Measurements from ENCODE around the gene CAMTA1.

The CAMTA1 gene

DNA sequence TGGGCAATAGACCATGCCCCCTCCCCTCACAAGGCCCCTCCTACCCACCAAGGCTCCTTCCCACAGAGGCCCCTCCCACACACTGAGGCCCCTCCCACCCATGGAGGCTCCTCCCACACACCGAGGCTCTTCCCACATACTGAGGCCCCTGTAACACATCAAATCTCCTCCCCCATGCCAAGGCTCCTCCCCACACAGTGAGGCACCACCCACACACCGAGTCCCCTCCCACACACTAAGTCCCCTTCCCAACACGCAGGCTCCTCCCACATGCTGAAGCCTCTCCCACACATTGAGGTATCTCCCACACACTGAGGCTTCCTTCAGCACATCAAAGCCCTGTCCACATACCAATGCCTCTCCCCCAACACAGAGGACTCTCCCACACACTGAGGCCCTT, 391.8 kb downstream of the CAMTA1 start:
- no peak for DNase-seq

DNA sequence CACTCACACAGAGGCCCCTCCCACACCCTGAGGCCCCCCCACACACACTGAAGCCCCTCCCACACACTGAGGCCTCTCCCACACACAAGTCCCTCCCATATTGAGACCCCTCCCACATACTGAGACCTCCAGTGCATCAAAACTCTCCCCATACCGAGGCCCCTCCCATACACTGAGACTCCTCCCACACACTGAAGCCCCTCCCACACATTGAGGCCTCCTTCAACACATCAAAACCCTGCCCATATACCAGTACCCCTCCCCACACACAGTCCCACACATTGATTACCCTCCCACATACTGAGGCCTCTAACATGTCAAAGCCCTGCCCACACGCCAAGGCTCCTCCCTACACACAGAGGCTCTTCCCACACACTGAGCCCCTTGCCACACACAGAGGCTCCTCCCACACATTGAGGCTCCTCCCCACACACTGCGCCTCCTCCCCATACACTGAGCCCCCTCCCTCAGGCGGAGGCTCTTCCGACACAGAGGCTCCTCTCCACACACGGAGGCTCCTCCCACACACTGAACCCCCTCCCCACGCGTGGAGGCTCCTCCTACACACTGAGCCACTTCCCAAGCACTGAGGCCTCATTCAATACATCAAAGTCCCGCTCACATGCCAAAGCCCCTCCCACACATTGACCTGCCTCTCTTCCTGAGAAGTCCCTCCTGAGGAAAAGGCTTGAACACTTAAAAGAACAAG, 392.3 kb downstream of the CAMTA1 start:
- DNase-seq = no peak

DNA sequence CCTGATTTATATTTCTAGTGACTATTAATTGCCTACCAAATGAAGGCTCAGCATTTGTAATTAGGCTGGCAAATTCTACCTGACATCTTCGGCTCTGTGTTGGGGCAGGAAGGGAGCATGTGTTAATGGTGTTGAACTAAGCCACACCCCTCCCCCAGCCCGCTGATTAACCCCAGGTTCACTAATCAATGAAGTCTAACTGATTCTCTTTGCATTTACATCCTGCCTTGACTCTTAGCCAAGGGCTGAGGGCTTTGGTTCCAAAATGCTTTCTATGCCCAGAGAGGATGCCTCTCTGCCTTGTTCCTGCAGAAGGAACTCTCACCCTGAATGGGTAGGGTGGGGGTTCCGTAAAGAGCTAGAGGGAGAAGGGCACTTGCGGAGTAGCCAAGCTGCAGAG, 393.1 kb downstream of the CAMTA1 start:
- DNase-seq = no peak

DNA sequence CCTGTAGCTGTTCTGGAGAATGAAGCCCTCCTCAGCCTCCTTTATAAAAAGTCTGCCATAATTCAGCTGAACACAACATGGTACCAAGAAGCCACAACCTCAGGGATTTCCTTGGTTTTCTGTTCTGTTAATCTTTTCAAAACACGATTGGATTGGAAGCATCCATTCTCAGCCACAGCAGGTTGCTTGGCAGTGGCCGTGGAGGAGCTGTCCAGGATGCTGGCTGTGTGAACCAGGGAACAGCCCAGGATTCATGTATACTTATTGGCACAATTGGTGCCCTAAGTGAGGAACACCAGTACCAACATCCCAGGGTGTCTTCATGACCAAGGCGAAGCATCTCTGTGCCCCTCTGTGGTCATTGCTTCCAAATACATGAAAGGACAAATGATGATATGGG, 393.5 kb downstream of the CAMTA1 start:
- DNase-seq = no peak

DNA sequence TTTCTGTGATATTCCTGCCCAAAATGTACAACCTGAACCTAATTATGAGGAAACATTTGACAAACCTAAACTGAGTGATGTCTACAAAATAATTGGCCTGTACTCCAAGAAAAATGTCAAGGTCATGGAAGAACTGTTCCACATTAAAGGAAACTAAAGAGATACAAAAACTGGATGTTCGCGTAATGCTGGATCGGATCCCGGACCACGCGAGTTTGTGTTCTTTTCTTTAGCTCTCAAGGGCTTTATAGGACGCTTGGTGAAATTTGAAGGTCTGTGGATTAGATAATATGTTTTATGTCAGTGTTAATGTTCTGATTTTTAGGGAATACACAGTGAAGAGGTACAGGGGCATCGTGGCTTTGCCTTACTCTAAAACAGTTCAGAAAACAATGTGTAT, 400.5 kb downstream of the CAMTA1 start:
- DNase-seq = no peak

DNA sequence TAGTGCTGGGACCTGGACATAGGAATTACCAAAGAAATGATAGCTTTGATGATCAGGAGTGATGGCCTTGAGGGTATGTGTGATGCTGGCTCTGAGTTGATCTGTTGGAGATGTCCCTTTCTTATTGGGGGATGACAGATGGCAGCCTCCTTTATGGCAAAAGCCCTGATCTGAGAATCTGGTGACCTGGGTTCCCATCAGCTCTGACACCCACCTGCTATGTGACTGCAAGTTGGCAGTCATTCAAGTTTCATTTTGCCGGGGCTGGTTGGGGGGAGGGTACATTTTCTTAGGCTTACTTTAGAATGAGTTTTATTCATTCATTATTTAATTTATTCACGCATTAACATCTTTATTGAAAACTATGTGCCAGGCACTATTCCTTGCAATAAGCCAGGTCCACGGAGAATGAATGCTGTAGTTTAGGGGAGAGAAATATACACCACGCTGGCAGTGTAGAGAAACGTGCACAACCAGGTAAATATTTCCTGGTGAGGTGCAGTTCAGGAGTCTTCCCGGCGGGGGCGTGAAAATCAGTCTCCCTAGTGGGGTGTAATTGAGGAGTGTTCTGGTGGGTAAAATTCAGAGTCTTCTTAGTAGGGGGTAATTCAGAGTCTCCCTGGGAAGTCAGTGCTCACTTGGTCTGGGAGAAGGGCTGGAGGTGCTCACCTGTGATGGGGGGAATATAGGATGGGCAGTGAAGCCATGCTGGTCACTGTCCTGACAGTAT, 401.3 kb downstream of the CAMTA1 start:
- no peak for DNase-seq

DNA sequence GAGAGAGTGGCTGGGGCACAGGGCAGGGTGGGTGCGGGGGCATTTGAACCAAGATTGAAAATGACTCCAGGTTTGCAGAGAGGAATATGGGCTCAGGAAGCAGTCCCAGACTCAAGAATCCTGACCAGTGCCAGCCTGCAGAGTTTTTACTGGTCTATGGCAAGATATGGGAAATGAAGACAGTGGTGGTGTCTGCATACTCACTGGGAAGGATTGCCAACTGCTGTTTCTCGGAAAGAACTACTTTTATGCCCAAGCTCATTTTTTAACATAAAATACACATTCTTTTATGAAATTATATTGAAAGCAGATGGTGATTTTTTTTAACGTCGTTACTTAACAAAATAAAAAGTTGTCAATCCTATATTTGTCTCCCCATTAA, 401.8 kb downstream of the CAMTA1 start:
- no peak for DNase-seq

DNA sequence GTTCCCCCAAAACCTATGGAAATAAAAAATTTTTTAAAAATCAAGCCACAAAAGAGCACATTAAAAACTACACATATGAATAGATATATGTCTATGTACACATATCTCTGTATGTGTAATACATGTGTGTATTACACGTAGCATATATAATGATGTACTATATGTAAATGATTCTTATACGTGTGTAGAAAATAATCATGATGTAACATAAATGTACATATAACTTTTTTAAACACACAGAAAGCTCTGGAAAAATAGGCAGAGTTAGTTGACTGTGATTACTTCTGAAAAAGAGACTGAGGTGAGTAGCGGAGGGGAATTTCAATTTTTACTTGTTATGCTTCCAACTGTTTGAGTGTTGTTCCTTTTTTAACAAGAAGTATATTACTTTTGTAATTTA, 405.0 kb downstream of the CAMTA1 start:
- no peak for DNase-seq

DNA sequence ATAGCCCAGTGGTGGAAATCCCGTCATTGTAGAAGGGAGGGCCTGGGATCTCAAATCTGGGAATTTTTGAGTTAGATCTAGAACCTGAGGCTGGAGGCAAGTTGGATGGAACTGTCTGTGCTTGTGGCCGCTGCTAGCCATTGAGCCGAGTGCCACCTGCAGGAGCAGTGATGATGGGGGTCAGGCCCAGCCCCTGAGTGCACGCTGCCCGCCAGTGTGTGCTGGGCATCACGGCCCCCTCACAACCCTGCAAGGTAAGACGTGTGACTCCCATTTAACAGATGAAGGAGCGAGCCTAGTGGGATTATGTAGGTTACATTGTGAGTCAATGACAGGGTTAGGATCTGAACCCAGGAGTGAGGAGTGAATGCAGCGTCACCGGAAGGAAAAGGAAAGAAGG, 407.2 kb downstream of the CAMTA1 start:
- no peak for DNase-seq

DNA sequence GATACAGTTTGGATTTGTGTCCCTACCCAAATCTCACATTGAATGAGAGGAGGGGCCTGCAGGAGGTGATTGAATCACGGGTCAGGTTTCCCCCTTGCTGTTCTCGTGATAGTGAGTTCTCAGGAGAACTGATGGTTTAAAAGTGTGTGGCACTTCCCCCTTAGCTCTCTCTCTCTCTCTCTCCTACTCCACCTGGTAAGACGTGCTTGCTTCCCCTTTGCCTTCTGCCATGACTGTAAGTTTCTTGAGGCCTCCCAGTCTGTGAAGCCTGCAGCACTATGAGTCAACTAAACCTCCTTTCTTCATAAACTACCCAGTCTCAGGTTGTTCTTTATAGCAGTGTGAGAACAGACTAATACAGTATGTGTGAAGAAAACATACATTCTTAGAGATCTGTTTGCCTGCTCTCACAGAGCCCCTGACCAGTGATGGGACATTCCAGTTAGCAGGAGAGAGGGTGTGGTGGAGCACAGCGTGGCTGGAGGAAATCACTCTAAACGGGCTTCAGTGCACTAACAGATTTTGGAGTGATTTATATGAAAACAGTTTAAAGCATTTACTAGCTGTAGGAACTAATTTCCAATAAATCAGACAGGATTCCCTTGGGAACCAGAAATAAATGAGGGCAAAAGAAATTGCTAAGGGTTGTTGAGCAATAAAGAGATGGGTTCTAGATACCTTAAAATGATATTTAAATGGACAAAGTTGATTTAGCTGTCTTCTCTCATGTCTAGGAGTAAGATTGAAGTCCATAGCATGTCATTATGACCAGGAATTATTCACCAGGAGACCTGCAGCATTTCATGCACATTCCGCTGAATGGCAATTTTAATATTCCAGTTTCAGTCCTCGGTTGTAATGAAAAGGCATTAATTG, 411.0 kb downstream of the CAMTA1 start:
- DNase-seq = no peak

DNA sequence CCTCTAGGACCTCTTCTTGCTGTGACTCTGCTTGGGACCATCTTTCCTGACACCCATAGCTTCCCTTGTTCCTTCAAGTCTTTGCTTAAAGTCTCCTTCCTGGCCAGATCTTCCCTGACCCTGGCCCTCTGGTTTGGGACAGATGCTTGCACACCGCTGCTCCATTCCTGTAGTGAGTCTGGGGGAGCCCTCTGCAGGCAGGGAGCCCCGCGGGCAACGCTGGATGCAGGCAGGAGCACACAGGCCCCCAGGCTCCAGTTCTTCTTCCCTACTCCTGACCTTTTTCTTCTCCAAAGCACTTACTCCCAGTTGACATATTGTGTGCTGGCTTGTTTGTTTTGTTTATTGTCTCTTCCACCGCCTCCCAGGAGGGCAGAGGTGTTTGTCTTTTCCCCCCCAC, 413.4 kb downstream of the CAMTA1 start:
- DNase-seq = no peak

DNA sequence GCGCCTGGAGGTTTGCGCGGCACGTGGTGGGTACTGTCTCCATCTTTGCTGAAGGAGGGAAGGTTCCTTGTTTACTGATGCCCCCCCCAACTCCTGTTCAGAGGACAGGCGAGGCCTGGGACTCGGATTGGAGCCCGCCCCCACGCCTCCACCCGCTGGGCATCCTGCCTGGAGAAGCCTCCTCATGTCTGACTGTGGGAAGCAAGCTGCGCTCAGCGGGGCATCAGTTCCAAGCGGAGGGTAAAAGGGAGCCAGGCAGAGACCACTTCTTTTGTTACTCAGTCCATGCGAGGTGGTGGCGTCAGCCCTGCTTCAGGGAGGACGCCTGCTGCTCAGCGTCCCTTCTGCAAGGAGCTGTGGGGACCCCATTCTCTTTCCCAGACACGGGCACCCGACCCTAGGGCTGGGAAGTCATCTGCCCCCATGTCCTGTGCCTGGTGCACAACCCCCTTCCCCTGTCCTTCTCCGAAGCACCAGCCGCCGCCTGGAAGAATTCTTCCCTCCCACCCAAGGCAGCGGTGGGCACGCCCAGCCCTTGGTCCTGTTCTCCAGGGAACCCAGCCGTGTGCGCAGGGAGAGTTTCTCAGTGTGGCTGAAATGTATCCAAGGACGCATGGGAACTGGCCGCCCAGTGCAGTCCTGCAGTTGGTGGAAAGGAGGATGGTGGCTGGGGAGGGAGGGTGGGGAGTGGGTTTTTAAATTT, 414.0 kb downstream of the CAMTA1 start:
- no peak for DNase-seq

DNA sequence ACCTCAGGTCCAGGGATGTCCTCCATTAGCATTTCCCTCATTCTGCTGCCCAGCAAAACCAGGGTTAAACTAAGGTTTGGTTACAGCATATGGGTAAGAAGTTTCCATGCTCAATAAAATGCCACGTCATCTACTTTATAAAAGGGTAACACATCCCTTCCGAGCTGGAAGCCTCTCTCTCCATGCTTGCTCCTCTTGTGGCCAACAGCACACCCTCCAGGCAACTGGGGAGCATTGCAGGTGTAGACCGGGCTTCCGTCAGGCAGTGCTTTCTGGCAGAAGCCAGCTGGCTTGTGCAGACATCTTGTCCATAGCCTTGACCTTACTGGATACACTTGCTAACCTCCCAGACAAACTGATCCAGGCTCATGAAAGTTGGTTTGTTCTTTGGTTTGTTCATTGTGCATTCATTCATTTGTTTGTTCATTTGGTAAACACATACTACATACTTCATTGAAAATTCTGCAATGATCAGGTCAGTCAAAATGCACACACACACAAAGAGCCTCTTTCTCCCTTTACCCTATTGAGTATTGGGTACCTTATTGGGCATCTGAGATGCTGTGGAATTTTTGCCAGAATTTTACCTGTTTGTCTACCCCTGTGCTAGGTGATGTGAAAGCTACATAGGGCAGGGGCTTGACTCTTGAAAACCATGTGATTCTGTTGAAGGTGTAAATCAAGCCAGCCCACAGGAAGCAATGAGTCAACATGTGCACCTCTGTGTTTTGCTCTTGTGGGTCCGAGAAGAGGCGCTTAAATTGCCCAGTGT, 422.8 kb downstream of the CAMTA1 start:
- DNase-seq = no peak

DNA sequence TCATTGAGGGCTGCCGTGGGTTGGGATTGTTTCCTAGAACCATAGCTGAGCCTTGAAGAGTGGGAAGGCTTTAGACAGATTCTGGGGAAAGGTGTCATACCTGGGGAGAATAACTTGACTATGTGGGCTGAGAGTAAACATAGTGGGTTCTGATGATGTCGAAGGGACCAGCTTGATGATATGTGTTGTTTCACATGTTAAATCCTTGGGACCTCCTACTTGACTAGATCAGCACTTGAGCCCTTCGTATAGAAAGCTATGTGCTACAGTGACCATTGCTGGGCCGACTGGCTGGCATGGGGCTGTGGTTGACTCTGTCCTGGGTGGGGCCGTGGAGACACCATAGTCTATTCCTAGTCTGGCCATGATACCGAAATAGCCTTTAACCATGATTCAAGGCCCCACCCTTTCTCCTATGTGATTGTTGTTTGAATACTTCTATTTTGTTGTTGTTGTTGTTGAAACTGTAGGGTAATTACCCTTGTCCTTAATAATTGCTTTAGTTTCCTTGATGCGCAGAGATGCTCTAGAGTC, 423.5 kb downstream of the CAMTA1 start:
- DNase-seq = no peak

DNA sequence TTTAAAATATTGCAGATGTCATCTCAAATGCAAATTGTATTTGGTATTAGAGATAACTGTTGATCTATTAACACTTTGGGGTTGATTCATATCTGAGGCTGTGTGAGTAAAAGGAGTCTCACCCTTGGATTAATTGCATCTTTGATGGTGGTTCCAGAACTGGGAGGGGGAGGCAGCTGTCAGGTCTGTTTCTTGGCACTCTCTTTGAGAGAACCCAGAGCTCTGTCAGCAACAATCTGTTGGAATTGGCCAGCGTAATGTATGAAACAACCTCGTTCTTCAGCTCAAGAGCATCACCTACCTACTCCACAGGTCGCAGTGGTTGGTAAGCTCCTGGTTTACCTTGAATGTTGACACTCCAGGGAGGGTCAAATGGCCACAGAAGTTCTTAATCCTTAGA, 424.1 kb downstream of the CAMTA1 start:
- no peak for DNase-seq

DNA sequence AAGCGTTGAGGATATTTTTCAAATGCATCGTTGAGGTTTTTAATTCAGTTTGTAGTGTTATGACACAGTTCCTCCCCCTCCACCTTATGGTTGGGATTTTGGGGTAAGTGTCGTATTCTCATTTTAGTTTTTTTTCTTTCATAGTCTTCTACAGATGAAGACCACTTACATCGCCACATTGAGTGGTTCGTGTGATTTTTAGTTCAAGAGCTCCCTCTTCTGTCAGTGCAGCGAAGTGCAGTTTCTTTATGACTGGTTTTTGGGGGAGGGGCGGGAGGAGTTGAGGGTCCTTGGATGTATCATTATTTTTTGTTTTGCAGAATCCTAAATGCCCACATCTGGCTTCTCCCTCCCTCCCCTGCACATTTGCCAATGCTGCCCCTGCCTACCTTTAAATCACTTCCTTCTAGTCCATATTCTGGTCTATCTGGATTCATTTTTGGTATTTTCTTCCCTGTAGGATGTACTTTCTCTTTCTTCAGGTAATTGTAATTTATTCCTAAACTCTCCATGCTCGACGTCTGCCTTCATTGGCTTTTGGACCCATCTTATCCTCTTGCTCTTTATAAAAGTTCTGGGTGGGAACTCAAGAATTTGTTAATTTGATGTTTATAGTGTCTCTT, 433.1 kb downstream of the CAMTA1 start:
- no peak for DNase-seq

DNA sequence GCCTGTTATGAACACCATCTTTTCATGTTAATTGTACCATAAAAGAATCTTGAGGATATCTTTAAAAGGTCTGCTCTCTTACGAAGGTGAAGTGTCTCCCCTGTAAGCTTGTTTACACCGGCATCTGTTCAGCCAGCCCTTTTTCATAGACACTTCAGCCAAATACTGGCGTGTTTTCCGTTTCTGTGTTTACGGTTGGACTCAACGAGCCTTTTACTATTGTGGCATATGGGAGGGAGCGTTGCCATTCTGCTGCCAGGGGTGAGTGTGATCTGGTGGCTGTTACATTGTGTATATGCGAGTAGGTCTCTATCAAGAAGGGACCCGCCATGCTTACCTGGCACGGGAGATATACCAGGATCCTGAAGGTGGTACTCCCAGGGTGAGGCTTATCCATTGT, 433.8 kb downstream of the CAMTA1 start:
- no peak for DNase-seq

DNA sequence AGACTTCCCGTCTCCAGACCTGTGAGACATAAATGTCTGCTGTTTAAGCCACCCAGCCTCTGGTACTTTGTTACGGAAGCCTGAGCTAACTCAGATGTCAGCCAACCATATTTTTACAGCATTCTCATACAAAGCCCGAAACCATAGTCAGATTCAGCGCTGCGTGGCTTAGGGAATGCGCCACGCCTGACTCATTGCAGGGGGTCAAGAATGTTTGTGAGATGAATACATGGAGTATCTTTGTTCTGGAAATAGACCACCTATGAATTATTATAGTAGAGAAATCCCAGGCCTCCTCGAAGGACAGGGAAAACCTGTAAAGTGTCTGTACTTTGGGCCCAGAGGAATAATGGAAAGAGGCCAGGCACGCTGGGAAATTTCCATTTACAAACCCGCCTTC, 434.8 kb downstream of the CAMTA1 start:
- DNase-seq = no peak

DNA sequence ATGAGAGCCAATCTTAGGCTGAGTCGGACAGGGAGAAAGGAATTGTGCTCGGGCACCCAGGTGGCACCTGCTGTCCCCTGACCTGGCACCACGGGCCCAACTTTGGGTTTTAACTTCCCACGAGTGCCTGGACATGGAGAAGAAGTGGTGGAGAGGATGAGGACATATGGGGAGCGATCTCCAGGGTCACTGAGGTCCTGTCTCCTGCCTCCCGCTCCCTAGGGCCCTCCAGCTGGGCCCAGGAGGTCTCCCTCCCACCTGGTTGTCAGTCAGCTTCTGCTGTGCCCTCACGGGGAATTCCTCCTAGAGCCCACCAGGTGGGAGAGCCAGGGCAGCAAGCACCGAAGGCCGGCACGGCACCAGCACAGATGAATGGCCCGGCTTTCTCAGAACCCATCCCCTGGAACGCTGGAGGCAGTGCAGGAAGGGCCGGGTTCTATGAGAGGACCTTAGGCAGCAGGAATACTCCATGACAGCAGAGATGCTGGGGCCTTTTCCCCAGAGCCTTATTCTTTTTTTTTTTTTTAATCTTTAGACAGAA, 435.5 kb downstream of the CAMTA1 start:
- DNase-seq = no peak

DNA sequence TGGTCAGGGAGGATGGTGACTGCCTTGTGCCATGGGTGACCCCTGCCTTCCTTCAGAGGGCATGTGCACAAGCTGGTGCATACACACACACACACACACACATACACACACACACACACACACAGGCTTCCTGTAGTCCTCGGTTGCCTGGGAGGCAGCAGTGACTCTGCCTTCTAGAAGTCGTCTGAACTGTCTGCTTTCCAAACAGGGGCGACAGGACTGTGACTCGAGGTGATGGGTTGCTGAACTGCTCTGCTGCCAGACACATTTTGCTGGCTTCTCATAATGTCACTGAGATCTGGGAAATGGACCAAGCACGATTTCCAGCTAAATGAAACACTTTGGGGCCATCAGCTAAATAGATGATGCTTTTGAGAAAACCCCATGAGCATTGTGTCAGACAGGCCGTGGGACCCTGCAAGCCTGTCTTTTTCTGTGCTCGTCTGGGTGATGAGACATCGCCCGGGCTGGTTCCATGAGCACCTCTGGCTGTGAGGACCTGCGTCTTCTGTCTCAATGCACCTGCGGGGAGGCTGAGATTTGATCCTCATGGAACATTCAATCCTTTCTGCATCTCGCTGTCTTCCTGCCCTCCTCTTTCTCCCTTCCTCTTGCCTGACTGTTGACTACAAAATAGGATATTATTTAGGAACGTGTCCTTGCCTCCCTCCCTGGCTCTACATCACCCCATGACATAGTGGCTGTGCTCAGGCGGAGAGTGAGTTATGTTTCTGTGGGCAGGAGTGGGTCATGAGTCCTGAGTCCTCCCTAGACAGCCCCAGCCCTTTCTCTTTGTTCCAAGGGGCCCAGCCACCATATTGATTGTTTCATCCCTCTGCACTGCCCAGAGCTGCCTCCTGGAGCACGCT, 436.8 kb downstream of the CAMTA1 start:
- no peak for DNase-seq

Measured in effector CD4-positive, alpha-beta T cell (primary cell).